HL-60/S4 treated with phorbol 12-myristate 13-acetate at 8.2 ng/mL for 4 days and 3 days (cell line): ENCODE results near the gene ZNF276.
"Not testable (repeated sequence)": the region's sequence is repeated elsewhere in the genome, so short reads cannot be mapped to it uniquely, and the experiment has no call there.

Experiments
- in situ Hi-C: fragments of 300-500 bp; cut with MboI; formaldehyde crosslinking; loops from 2 replicates; pipeline ENCODE4 v1.15.0; 2022; ENCODE audit warnings: low sequenced_read_pairs

ZNF276 gene, protein sequence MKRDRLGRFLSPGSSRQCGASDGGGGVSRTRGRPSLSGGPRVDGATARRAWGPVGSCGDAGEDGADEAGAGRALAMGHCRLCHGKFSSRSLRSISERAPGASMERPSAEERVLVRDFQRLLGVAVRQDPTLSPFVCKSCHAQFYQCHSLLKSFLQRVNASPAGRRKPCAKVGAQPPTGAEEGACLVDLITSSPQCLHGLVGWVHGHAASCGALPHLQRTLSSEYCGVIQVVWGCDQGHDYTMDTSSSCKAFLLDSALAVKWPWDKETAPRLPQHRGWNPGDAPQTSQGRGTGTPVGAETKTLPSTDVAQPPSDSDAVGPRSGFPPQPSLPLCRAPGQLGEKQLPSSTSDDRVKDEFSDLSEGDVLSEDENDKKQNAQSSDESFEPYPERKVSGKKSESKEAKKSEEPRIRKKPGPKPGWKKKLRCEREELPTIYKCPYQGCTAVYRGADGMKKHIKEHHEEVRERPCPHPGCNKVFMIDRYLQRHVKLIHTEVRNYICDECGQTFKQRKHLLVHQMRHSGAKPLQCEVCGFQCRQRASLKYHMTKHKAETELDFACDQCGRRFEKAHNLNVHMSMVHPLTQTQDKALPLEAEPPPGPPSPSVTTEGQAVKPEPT

DNA sequence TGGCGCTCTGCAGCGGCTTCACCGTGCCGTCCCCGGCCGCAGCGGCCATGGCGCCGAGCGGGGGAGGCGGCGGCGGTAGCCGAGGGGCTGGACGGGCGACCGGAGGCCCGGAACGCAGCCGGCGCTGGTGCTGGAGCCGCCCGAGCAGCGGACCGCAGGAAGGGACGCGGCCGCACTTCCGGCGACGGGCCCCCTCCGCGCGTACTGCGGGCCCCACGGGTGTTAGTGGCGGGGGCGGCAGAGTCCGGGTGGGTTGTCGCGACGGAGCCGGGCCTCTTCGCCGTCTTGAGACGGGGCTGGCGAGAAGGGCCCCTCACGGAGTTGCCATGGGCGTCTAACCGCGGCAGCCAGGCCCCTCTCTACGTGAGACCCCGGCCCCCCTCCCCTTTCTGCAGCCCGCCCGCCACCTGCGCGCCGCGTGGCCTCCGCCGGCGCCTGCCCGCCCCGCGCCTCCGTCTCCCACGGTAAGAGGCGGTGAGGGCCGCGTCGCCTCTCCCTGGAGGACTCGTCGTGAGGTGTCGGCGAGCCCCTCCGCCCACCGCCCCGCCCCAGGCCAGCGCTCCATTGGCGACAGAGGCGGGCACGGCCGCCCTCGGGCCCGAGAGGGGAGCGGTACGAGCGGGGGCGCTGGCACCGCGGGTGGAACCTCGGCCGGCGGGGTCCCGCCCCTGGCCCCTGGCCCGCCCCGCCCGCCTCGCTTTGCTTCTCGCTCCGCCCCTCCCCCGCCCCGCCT is at the start of gene ZNF276, which contains the start of gene VPS9D1:
Gene ZNF276, plus strand, starts transcription at position 725 of the 733 bp plus-strand sequence. CDS start 104 bp downstream, outside the sequence.
Gene VPS9D1, minus strand, starts transcription at position 86 of the 733 bp plus-strand sequence. Its CDS starts 37 bp downstream, at position 49.
- in situ Hi-C loops = no loop called here

DNA sequence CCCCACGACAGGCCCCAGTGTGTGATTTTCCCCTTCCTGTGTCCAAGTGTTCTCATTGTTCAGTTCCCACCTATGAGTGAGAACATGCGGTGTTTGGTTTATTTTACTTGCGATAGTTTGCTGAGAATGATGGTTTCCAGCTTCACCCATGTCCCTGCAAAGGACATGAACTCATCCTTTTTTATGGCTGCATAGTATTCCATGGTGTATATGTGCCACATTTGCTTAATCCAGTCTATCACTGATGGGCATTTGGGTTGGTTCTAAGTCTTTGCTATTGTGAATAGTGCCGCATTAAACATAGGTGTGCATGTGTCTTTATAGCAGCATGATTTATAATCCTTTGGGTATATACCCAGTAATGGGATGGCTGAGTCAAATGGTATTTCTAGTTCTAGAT is 49.8 kb upstream of the ZNF276 start:
- in situ Hi-C loops = not testable (repeated sequence)

DNA sequence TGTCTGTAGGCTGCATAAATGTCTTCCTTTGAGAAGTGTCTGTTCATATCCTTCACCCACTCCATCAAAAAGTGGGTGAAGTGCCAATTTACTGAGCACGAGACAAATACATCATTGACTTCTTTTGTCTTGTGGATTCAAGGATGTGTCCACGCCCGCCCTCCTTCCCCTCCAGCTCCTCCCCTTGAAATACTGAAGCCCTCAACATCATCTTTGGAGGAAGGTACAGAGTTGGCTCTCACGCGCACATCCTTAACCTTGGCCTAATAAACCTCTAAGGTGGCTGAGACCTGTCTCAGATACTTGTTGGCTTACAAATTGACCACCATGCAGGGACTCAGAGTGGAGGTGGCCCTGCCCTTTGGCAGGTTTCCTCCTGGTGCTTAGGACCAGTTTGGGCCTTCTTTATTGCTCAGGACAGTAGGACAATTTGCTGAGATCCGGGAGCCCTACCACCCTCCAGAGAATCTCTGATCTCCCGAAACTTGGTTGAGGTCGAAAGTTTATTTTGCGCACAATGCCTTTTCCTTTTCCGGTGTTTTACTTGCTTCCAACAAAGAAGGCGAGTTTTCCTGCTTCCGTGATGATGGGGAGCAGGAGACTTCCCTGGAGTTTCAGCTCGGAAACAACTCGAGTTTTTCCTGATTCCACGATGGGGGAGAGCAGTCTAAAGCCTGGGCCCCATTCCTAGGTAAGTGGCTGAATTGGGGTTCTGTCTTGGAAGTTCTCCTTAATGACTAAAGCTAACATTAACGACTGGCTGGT is 49.0 kb upstream of the ZNF276 start:
- in situ Hi-C loops = no loop called here

DNA sequence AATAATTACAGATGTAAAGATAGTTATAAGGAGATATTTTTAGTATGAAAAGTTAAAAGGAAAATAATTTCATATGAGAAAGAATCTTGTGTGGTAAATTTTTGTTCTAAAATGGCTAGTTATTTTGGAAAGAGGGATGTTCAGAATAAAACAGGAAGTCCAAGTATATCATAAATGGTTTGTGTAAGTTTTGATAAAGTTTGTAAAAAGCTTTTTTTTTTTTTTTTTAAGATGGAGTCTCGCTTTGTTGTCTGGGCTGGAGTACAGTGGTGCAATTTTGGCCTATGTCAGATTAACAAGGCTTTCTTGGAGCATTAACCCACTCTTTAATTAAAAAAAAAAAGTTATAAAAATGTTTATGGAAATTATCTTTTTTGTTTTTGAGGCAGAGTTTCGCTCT is 43.1 kb upstream of the ZNF276 start:
- in situ Hi-C loops = no loop called here

DNA sequence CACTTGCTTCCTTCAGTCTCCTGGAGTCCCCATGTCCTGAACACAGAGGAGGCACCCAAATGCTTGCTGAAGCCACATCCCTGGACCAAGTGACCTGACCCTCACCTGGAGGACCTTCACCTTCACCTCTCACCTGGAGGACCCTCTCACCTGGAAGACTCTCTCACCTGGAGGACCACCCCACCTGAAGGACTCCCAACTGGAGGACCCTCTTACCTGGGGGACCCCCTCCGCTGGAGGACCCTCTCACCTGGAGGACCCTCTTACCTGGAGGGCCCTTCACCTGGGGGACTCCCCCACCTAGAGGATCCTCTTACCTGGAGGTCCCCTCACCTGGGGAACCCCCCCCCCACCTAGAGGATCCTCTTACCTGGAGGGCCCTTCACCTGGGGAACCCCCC is 35.4 kb upstream of the ZNF276 start:
- in situ Hi-C loops = no loop called here

DNA sequence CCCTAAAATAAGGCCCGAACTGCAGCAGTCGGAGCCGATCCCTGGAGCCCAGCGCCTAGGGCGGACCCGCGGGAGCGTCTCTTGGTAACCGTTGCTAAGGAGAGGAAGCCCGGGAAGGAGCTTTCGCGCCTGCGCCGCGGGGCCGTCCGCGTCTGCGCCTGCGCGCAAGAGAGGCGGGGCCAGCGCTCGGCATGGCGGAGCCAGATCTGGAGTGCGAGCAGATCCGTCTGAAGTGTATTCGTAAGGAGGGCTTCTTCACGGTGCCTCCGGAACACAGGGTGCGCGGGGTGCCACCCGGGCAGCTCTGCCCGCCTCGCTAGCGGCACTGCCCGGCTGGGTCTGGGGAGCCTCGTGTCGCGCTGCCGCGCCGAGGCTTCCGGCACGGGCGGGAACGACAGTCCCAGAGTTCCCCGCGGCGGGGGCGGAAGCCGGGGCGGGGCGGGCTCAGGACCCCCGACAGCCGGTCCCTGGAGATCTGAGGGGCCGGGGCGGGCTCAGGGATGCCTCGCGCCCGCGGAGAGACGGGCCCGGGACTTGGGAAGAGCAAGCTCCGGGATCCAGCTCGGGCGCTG is 34.7 kb upstream of the ZNF276 start, which contains the start of gene CDK10:
Gene CDK10, plus strand, starts transcription at position 170 of the 572 bp plus-strand sequence. Its CDS starts 22 bp downstream, at position 192.
- in situ Hi-C loops = no loop called here

DNA sequence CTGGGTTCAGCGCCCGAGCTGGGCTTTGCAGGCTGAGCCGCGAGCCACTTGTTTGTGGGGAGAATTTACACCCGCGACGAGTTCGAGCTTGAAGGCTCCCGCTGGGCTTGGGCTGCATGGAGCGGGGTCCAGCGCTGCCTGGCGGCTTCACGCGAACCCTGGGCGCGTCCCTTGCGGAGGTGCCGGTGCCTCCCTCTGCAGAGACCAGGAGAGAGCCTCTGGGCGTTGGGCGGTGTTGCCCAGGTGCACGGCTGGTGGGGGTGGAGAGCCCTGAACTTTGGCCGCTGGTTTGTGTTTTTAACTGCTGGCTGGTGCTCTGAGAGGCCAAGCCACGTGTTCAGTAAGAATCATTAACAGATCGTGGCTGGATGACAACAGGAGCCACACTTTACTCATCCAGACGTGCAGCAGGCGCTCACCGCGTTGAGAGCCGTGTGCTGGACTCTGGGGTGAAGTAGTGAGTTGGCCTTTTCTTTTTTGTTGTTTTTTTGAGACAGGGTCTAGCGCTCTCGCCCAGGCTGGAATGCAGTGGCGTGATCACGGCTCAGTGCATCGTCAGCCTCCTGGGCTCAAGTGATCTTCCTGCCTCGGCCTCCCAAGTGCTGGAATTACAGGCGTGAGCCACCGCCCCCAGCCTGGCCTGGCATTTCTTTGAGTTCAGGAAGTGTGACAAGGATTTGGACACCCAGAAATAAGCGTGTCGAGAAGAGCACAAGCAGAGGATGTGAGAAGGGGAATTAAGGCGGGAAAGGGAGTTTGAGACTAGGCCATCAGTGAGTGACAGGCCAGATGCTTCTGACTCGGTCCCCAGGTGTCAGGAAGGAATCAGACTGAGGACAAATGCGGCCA is 34.0 kb upstream of the ZNF276 start:
- in situ Hi-C loops = no loop called here

DNA sequence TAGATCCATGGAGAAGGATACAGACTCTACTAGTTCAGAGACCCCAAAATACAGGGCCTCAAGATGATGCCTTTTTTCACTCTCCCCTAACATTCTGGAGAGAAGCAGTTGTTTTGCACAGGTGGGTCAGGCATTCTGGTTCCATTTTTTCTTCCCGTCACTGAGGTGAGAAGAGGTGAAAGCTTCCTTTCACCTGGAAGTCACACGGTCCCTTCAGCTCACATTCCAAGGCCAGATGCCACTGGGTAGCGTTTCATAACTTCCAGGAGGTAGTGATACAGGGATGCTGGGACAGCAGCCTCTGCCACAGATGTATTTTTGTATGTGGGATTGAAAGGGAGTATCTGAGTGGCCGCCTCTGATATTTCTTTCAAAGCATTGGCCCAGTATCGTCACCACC is 32.9 kb upstream of the ZNF276 start:
- in situ Hi-C loops = no loop called here

DNA sequence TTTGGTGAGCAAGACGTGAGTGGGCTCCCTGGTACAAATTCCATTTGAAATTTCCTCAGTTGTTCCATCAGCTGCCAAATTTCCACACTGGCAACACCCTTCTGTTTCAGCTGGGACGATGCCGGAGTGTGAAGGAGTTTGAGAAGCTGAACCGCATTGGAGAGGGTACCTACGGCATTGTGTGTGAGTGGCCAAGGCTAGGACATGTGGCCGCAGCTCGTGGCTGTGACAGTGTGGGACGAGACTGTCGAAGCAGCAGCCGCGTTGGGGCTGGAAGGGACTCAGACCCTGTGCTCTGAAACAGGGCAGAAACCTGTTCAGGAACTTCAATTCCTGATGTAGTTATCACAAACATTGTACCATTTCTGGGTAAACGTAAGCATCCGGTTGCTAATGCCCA is 32.2 kb upstream of the ZNF276 start:
- in situ Hi-C loops = no loop called here

DNA sequence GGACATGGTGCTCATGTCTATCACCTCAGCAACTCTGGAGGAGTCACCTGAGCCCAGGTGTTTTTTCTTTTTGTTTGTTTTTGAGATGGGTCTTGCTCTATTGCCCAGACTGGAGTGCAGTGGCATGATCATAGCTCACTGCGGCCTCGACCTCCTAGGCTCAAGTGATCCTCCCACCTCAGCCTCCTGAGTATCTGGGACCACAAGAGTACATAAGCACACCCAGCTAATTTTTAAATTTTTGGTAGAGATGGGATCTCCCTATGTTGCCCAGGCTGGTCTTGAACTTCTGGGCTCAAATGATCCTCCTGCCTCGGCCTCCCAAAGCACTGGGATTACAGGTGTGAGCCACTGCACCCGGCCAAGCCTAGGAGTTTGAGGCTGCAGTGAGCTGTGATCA is 31.7 kb upstream of the ZNF276 start:
- in situ Hi-C loops = not testable (repeated sequence)

DNA sequence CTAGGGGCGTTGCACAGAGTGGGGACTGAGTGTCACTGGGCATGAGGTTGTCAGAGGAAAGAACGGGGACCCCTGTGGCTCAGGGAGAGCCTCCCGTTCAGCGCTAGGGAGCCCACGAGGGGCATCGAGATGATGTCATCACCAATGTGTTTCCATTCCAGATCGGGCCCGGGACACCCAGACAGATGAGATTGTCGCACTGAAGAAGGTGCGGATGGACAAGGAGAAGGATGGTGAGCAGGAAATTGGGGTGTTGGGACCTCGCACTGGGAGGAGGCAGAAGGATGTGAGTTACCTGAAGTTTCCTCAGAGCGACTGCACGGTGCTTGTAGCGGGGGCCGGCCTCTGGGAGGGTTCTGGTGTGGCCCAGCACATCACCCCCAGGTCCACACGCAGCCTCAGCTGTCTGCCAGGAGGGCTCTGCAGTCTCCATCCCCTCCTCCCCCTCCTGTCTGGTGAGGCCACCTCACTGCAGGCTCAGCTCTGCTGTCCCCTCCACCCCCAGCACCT is 30.9 kb upstream of the ZNF276 start:
- in situ Hi-C loops = no loop called here

DNA sequence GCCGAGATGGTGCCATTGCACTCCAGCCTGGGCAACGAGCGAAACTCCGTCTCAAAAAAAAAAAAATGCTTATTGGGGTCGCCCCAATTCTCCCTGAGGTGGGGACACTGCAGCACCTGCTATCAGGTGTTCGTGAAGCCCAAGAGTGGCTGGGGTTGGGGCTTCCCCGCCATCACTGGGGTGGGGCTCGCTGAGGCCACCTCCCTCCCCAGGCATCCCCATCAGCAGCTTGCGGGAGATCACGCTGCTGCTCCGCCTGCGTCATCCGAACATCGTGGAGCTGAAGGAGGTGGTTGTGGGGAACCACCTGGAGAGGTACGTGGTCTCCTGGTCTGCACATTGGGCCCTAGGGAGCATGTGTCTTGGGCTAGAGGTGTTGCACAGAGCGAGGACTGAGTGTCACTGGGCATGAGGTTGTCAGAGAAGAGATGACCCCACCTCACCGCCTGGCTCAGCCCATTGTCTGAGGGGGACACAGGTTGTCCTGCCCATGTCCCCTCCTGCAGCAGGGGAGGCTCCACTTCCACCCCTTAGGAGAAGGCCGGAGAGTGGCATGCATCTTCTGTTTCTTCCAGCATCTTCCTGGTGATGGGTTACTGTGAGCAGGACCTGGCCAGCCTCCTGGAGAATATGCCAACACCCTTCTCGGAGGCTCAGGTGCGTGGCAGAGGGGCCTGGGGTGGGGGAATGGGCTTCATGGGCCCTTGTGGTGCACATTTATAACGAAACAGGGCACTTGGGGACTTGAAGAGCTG is 29.9 kb upstream of the ZNF276 start:
- in situ Hi-C loops = no loop called here

DNA sequence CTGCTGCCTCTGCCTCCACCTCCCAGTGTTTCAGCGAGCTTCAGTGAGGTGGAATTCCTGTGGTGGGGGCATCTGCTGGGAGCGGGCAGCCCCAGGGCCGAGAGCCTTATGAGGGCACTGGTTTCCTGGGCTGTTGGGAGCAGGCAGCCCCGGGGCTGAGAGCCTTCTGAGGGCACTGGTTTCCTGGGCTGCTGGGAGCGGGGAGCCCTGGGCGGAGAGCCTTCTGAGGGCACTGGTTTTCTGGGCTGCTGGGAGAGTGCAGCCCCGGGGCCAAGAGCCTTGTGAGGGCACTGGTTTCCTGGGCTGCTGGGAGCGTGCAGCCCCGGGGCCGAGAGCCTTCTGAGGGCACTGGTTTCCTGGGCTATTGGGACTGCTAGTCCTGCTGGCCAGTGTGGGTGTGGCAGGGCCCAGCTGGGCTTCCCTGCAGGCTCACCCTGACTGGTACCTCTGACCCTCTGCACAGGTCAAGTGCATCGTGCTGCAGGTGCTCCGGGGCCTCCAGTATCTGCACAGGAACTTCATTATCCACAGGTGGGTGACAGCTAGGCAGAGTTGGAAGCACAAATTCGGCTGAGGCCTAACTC is 29.3 kb upstream of the ZNF276 start:
- in situ Hi-C loops = no loop called here

DNA sequence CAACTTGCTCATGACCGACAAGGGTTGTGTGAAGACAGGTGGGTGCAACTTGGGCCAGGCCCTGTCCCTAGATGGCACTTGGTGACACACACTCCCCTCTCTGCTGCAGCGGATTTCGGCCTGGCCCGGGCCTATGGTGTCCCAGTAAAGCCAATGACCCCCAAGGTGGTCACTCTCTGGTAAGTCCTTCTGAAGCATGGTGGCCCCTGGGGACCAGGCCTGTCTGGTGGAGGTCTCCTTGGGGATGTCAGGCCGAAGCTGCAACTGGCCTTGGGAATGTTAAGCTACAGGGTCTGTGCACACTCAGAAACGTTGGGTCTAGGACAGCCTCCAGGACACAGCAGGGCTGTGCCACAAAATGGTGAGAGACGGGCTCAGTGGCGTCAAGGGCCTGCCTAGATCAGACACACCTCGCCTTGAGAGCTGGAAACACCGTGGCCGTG is 28.0 kb upstream of the ZNF276 start:
- in situ Hi-C loops = no loop called here

DNA sequence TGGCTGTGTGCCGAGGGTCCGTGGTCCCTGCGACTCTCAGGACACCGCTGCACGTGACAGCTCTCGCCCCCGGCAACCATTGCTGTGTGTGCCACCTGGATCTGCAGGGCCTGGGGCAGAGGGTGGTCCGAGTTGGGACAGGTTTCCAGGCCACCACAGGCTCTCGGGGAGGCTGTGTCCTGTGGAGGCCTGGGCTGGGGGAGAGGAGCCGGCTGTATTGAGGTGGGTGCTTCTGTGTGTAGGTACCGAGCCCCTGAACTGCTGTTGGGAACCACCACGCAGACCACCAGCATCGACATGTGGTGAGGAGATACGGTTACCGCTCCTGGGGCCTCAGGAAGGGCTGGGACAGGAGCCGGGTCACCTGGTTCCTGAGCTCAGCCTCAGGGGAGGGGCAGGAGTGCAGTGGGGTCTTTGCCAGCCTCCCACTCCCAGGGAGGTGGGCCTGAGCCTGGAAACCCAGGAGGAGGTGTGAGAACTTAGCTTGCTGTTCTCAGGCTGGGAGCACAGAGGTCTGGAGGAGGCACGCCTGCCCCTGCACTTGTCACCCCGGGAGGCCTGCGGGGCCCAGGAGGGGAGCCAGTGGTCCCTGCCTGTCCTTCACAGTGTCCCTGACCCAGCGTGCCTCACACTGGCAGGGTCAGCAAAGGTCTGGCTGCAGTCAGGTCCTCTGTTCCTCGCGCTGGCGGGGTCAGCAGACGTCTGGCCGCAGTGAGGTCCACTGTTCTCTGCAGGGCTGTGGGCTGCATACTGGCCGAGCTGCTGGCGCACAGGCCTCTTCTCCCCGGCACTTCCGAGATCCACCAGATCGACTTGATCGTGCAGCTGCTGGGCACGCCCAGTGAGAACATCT is 27.2 kb upstream of the ZNF276 start:
- in situ Hi-C loops = no loop called here

DNA sequence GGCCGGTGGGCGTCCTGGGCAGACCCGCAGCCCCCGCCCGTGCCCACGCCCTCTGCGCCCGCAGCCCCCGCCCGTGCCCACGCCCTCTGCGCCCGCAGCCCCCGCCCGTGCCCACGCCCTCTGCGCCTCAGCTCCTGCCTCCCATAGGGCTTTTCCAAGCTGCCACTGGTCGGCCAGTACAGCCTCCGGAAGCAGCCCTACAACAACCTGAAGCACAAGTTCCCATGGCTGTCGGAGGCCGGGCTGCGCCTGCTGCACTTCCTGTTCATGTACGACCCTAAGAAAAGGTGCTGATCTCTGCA is 26.6 kb upstream of the ZNF276 start:
- in situ Hi-C loops = not testable (repeated sequence)

DNA sequence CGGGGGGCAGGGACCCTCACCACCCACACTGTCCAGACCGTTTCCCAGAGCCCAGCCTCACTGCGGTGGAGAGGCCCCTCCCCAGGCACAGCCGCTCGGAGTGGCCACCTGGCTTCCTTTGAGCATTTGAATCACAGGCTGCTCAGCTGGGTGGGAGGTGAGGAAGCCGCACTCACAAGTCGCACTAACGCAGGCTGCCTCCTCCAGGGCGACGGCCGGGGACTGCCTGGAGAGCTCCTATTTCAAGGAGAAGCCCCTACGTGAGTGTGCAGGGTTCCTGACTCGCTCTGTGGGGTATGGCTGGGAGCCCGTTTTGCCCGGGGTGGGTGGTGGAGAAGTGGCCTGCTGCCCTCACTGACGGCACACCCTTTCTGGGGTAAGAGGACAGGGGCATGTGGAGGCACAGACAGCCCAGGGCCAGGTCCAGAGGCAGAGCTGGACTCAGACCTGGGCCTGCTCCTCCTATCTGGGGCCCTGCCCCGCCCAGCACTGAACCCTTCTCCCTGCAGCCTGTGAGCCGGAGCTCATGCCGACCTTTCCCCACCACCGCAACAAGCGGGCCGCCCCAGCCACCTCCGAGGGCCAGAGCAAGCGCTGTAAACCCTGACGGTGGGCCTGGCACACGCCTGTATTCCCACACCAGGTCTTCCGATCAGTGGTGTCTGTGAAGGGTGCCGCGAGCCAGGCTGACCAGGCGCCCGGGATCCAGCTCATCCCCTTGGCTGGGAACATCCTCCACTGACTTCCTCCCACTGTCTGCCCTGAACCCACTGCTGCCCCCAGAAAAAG is 26.1 kb upstream of the ZNF276 start:
- in situ Hi-C loops = no loop called here
